GM12878 (cell line): ENCODE results near the gene FAR2. TPM values are rescaled to one million over a fixed set of nuclear protein-coding genes. Genes with fewer than 3 reads are reported as not detected.

Experiments used
- ATAC-seq: fragments of 200-7000 bp; cut with Tn5 transposase; 3 replicates; pipeline ENCODE4 v1.9.1; 2020; ENCODE audit warnings: mild to moderate bottlenecking, moderate library complexity
- BruUV-seq: library from RNA; stranded (reverse); fragments of 400-500 nt; replicated peaks from 2 replicates; lab custom pipeline; 2021; lab: Mats Ljungman, UMichigan
- CTCF ChIA-PET: fragments of 300-600 bp; sonication (Branson Sonifier 250); formaldehyde crosslinking; extraction: SDS; loops from one replicate; lab custom pipeline; 2021; ENCODE audit warnings: inconsistent platforms; lab: Yijun Ruan, JAX
- POLR2A ChIA-PET: fragments of 350-600 bp; formaldehyde crosslinking; extraction: SDS; loops from one replicate; lab custom pipeline; 2021; ENCODE audit warnings: inconsistent platforms; lab: Charles Lee
- RAD21 ChIA-PET: fragments of 300-600 bp; sonication (Branson Sonifier 250); formaldehyde crosslinking; loops from one replicate; lab custom pipeline; 2023; ENCODE audit warnings: antibody characterized with exemption; ENCODE audit not compliant: unreplicated experiment; lab: Charles Lee
- SMC1A ChIA-PET: fragments of 300-600 bp; sonication (Branson Sonifier 250); formaldehyde crosslinking; loops from one replicate; lab custom pipeline; 2023; ENCODE audit not compliant: unreplicated experiment, uncharacterized antibody; lab: Charles Lee
- DNase-seq: peaks from one replicate; pipeline ENCODE4 v3.0.0-alpha.2; 2011; ENCODE audit warnings: low read depth, low spot score
- FAIRE-seq: peaks from 3 replicates; lab custom pipeline; 2011; peaks lifted over from hg19 to GRCh38; lab: Jason Lieb, UNC
- H2AFZ ChIP-seq: 2 replicates; pipeline ENCODE4 v1.6.0; 2011; ENCODE audit warnings: low read depth, low read length, control low read depth; ENCODE audit not compliant: control insufficient read depth
- H3K27ac ChIP-seq: 2 replicates; pipeline ENCODE4 v1.5.1; 2011; ENCODE audit warnings: control low read depth; ENCODE audit not compliant: control insufficient read depth, insufficient read depth
- H3K27me3 ChIP-seq, 2 experiments: replicated peaks in 1 of 2; 2 replicates each; pipeline versions ENCODE4 v1.6.0 to v1.6.1; 2011; ENCODE audit warnings: low read length in 1 of 2; ENCODE audit not compliant: control insufficient read depth in 2 of 2, insufficient read depth in 2 of 2
- H3K36me3 ChIP-seq, 2 experiments: 2 replicates each; pipeline ENCODE4 v1.5.1; 2011; ENCODE audit warnings: low read length in 1 of 2; ENCODE audit not compliant: control insufficient read depth in 2 of 2, insufficient read depth in 2 of 2
- H3K4me1 ChIP-seq: 2 replicates; pipeline ENCODE4 v1.6.1; 2011; ENCODE audit warnings: mild to moderate bottlenecking, low read length, moderate library complexity, mixed read lengths; ENCODE audit not compliant: control insufficient read depth, insufficient read depth
- H3K4me2 ChIP-seq: 2 replicates; pipeline ENCODE4 v1.6.0; 2011; ENCODE audit warnings: control low read depth; ENCODE audit not compliant: control insufficient read depth, insufficient read depth
- H3K4me3 ChIP-seq: fragments of 200-600 bp; sonication (generic); 2 replicates; pipeline ENCODE4 v1.5.1; 2016
- H3K79me2 ChIP-seq: 2 replicates; pipeline ENCODE4 v1.6.0; 2011; ENCODE audit warnings: low read length; ENCODE audit not compliant: control insufficient read depth, insufficient read depth
- H3K9ac ChIP-seq: 2 replicates; pipeline ENCODE4 v1.8.0; 2011; ENCODE audit warnings: low read length, control low read depth, mixed read lengths; ENCODE audit not compliant: control insufficient read depth, insufficient read depth
- H3K9me3 ChIP-seq: replicated peaks from 3 replicates; pipeline ENCODE4 v1.5.1; 2011; ENCODE audit warnings: mild to moderate bottlenecking, low read length; ENCODE audit not compliant: control insufficient read depth, insufficient read depth
- H4K20me1 ChIP-seq: 2 replicates; pipeline ENCODE4 v1.6.0; 2011; ENCODE audit not compliant: control insufficient read depth, insufficient read depth
- CBX3 ChIP-seq: fragments of 200-600 bp; sonication (generic); IDR thresholded peaks from 2 replicates; pipeline ENCODE4 v1.6.1; 2016; ENCODE audit warnings: low read depth, borderline replicate concordance
- EP300 ChIP-seq, 2 experiments: fragments of 150-350 bp in 1 of 2; IDR thresholded peaks; 2 replicates each; pipeline ENCODE4 v1.6.1; 2011 to 2012; ENCODE audit warnings: low read depth in 2 of 2, low read length in 2 of 2, borderline replicate concordance in 1 of 2, improper control_type of control experiment in 1 of 2, inconsistent platforms in 1 of 2; ENCODE audit not compliant: control insufficient read depth in 1 of 2
- ESRRA ChIP-seq: IDR thresholded peaks from 2 replicates; pipeline ENCODE4 v1.6.1; 2012; ENCODE audit warnings: mild to moderate bottlenecking, low read length, improper control_type of control experiment
- HDGF ChIP-seq: fragments of 450-650 bp; IDR thresholded peaks from 2 replicates; pipeline ENCODE4 v1.6.1; 2016; ENCODE audit warnings: antibody characterized with exemption
- KDM1A ChIP-seq: fragments of 200-600 bp; sonication (generic); IDR thresholded peaks from 2 replicates; pipeline ENCODE4 v1.6.1; 2016; ENCODE audit warnings: borderline replicate concordance
- MTA3 ChIP-seq: IDR thresholded peaks from 2 replicates; pipeline ENCODE4 v1.6.1; 2012; ENCODE audit warnings: low read length, inconsistent platforms, borderline replicate concordance
- POLR2AphosphoS5 ChIP-seq: IDR thresholded peaks from 2 replicates; pipeline ENCODE4 v1.6.1; 2011; ENCODE audit warnings: mild to moderate bottlenecking, low read length, inconsistent platforms
- SKIL ChIP-seq: fragments of 450-650 bp; IDR thresholded peaks from 2 replicates; pipeline ENCODE4 v1.6.1; 2017; ENCODE audit warnings: mild to moderate bottlenecking, low read depth, inconsistent platforms; ENCODE audit not compliant: poor library complexity, severe bottlenecking
- SMAD5 ChIP-seq: IDR thresholded peaks from 2 replicates; pipeline ENCODE4 v1.6.1; 2016; ENCODE audit warnings: antibody characterized with exemption, low read depth
- TBL1XR1 ChIP-seq: IDR thresholded peaks from 2 replicates; pipeline ENCODE4 v1.6.1; 2012; ENCODE audit warnings: low read depth, low read length, improper control_type of control experiment
- ZZZ3 ChIP-seq: IDR thresholded peaks from 2 replicates; pipeline ENCODE4 v1.6.1; 2011; ENCODE audit warnings: low read depth; ENCODE audit not compliant: control insufficient read depth, insufficient read length
- WGBS: methylation state at CpG from one replicate; pipeline ENCODE4 v1.1.6; 2016; ENCODE audit warnings: low lambda C conversion rate; ENCODE audit not compliant: insufficient replicate concordance, insufficient coverage; ENCODE audit errors: missing lambda C conversion rate; 5-methylcytosine and 5-hydroxymethylcytosine counted together
- in situ Hi-C: fragments of 300-500 bp; cut with MboI; formaldehyde crosslinking; loops from 9 replicates; pipeline ENCODE4 v1.14.3; 2018; ENCODE audit warnings: mixed read lengths
- intact Hi-C: fragments of 100-400 bp; cut with micrococcal nuclease; formaldehyde crosslinking; loops from one replicate; pipeline ENCODE4 v1.14.2; 2022; ENCODE audit not compliant: unreplicated experiment
- polyA plus RNA-seq, 11 experiments: library from polyadenylated mRNA; depleted of rRNA in 4 of 11; unstranded in 6 of 11; stranded (reverse) in 5 of 11; fragments of >200 nt; fragmentation: Nextera tagmentation in 4 of 11; fragmentation: Illumina TruSeq in 1 of 11; extraction: Ambion mirVana in 4 of 11; extraction: Trizol in 1 of 11; gene quantifications; 1 replicate in 1 of 11; 2 replicates in 10 of 11; pipeline versions ENCODE4 v1.2.1 to v1.2.3, GENCODE V29; 2011 to 2016; ENCODE audit warnings: inconsistent platforms in 2 of 11, missing spikeins in 2 of 11, low read depth in 1 of 11
- total RNA-seq, 4 experiments: library from RNA; depleted of rRNA in 3 of 4; stranded (reverse); fragments of >200 nt in 3 of 4; fragmentation: Illumina TruSeq in 1 of 4; extraction: Trizol in 1 of 4; gene quantifications; 2 replicates each; pipeline versions ENCODE4 v1.2.1 to v1.2.3, GENCODE V29; 2013 to 2021

FAR2 gene
- total and polyA plus RNA-seq, 10 of the 15 experiments (the other 5 are each of a cell fraction or from before 2014, with no cell fraction given) = 0.50 to 1.1 (median 0.65) TPM

- H3K9ac ChIP-seq = no peak overlapping the region
- FAIRE-seq (no peak), ATAC-seq (no peak), DNase-seq (no peak)
- SMC1A ChIA-PET = no interaction called here
- intact Hi-C loops (no loop called here), in situ Hi-C loops (no loop called here)
- POLR2A ChIA-PET = no interaction called here
- no peak for TF ChIP-seq MTA3
- H3K4me2 ChIP-seq = no peak overlapping the region
- no peak overlapping the region for H2AFZ ChIP-seq
- CTCF ChIA-PET = no interaction called here
- H3K36me3 ChIP-seq = no peaks in the 10 kb centered on the region
- no peaks in the 10 kb centered on the region for H4K20me1 ChIP-seq
- 25% methylated on average over 3 of the region's 3 CpGs for WGBS
- RAD21 ChIA-PET = no interaction called here
- no TSS peak for BruUV-seq
- H3K4me1 ChIP-seq = no peaks in the 10 kb centered on the region
- no peak overlapping the region for H3K27ac ChIP-seq
- no peaks in the 10 kb centered on the region for H3K27me3 ChIP-seq
- no peaks in the 10 kb centered on the region; the same call in 2 of the 3 replicates for H3K9me3 ChIP-seq
- H3K79me2 ChIP-seq = no peaks in the 10 kb centered on the region
- no peak overlapping the region for H3K4me3 ChIP-seq
These were observed 52.2 kb downstream of the FAR2 start for GRCh38 chr12:29201296-29201695.

GRCh38 chr12:29201746-29202145, 52.7 kb downstream of the FAR2 start:
- CTCF ChIA-PET = no interaction called here
- Histone ChIP-seq H2AFZ (no peak overlapping the region), H3K9ac (no peak overlapping the region), H3K9me3 (no peaks in the 10 kb centered on the region; the same call in 2 of the 3 replicates), H3K4me2 (no peak overlapping the region), H3K4me1 (no peaks in the 10 kb centered on the region), H3K79me2 (no peaks in the 10 kb centered on the region), H3K27ac (no peak overlapping the region), H3K36me3 (no peaks in the 10 kb centered on the region), H3K4me3 (no peak overlapping the region), H3K27me3 (no peaks in the 10 kb centered on the region), H4K20me1 (no peaks in the 10 kb centered on the region)
- WGBS = 10% methylated on average over 2 of the region's 2 CpGs
- SMC1A ChIA-PET = no interaction called here
- TF ChIP-seq POLR2AphosphoS5 (no peak), SKIL (no peak), EP300 (IDR thresholded peaks at IDR 0.05; ENCODE audit: borderline replicate concordance in 1 of 2, control insufficient read depth in 1 of 2, low read depth in 2 of 2, low read length in 2 of 2) (no peak), CBX3 (no peak), KDM1A (no peak), ZZZ3 (no peak), TBL1XR1 (no peak), SMAD5 (no peak), HDGF (no peak), ESRRA (no peak)
- FAIRE-seq (no peak), ATAC-seq (no peak), DNase-seq (no peak)
- RAD21 ChIA-PET = no interaction called here
- intact Hi-C loops = no loop called here
- no TSS peak for BruUV-seq
- in situ Hi-C loops = no loop called here
- POLR2A ChIA-PET = no interaction called here
